CD8-positive, alpha-beta memory T cell (primary cell): ENCODE data around the gene GLCCI1. TPM values are rescaled to one million over a fixed set of nuclear protein-coding genes. Genes with fewer than 3 reads are reported as not detected.

Experiments used
- CTCF ChIA-PET: fragments of 350-600 bp; sonication (Branson Sonifier 250); formaldehyde crosslinking; loops from one replicate; lab custom pipeline; 2021; ENCODE audit warnings: antibody characterized with exemption; lab: Charles Lee
- POLR2A ChIA-PET: fragments of 350-600 bp; sonication (Branson Sonifier 250); formaldehyde crosslinking; loops from one replicate; lab custom pipeline; 2021; ENCODE audit warnings: antibody characterized with exemption; lab: Charles Lee
- DNase-seq, 5 donors: peaks; one replicate each; pipeline versions ENCODE4 v3.0.0 to v3.0.0-alpha.2; 2020 to 2022; ENCODE audit warnings: mixed read lengths in 1 of 5
- H3K27ac ChIP-seq: one replicate; pipeline ENCODE4 v1.7.0; 2013; ENCODE audit warnings: low read depth, mild to moderate bottlenecking, low read length, moderate library complexity
- H3K27me3 ChIP-seq: 2 replicates; pipeline ENCODE4 v1.7.0; 2013; ENCODE audit warnings: low read length, mild to moderate bottlenecking; ENCODE audit not compliant: insufficient read depth, poor library complexity, severe bottlenecking
- H3K36me3 ChIP-seq: 2 replicates; pipeline ENCODE4 v1.7.0; 2013; ENCODE audit warnings: mild to moderate bottlenecking, low read length, moderate library complexity; ENCODE audit not compliant: insufficient read depth
- H3K4me1 ChIP-seq: 2 replicates; pipeline ENCODE4 v1.7.0; 2013; ENCODE audit warnings: mild to moderate bottlenecking, low read length, moderate library complexity; ENCODE audit not compliant: insufficient read depth
- H3K4me3 ChIP-seq: 2 replicates; pipeline ENCODE4 v1.7.0; 2013; ENCODE audit warnings: mild to moderate bottlenecking, low read length
- H3K9me3 ChIP-seq: 2 replicates; pipeline ENCODE4 v1.7.0; 2013; ENCODE audit warnings: mild to moderate bottlenecking, low read length
- H3K27ac Mint-ChIP-seq, 8 donors: one replicate each; pipeline ENCODE4 v1.8.0; 2020 to 2021; ENCODE audit warnings: mixed read lengths in 8 of 8, mild to moderate bottlenecking in 6 of 8, inconsistent platforms in 3 of 8, moderate library complexity in 3 of 8
- H3K27me3 Mint-ChIP-seq, 2 donors: one replicate each; pipeline ENCODE4 v1.8.0; 2020 to 2021; ENCODE audit warnings: mixed read lengths in 2 of 2, mild to moderate bottlenecking in 1 of 2, moderate library complexity in 1 of 2
- H3K36me3 Mint-ChIP-seq, 3 donors: one replicate each; pipeline ENCODE4 v1.8.0; 2020 to 2021; ENCODE audit warnings: mixed read lengths in 3 of 3, inconsistent platforms in 1 of 3, mild to moderate bottlenecking in 1 of 3
- H3K4me1 Mint-ChIP-seq, 3 donors: one replicate each; pipeline ENCODE4 v1.8.0; 2020 to 2021; ENCODE audit warnings: mixed read lengths in 3 of 3, inconsistent platforms in 1 of 3, mild to moderate bottlenecking in 1 of 3
- H3K4me3 Mint-ChIP-seq, 7 donors: one replicate each; pipeline ENCODE4 v1.8.0; 2020 to 2021; ENCODE audit warnings: mixed read lengths in 7 of 7, mild to moderate bottlenecking in 6 of 7, moderate library complexity in 4 of 7, inconsistent platforms in 2 of 7
- H3K9me3 Mint-ChIP-seq, 5 donors: one replicate each; pipeline ENCODE4 v1.8.0; 2020 to 2022; ENCODE audit warnings: mixed read lengths in 5 of 5, mild to moderate bottlenecking in 3 of 5, moderate library complexity in 2 of 5, inconsistent platforms in 1 of 5
- polyA plus RNA-seq: library from polyadenylated mRNA; unstranded; fragments of 300-500 nt; fragmentation: Illumina TruSeq; gene quantifications from one replicate; pipeline ENCODE4 v1.2.3, GENCODE V29; 2021
- total RNA-seq, 2 experiments: library from RNA; stranded (reverse); gene quantifications; one replicate each; pipeline ENCODE4 v1.2.3, GENCODE V29; 2021

The GLCCI1 gene
- total and polyA plus RNA-seq, 3 experiments from 2014 or later, result 9.5 to 29.1 (median 12.9) TPM

GRCh38 chr7:7944619-7945282 lies 23.8 kb upstream of the GLCCI1 start:
- H3K27ac ChIP-seq, result peak overlapping the region; percentile 43
- H3K4me3 ChIP-seq, result peak overlapping the region; percentile 48
- peaks cover 0 to 3% (median 0%) of the 10 kb centered on the region in 3 donors for H3K36me3 Mint-ChIP-seq
- ChIA-PET POLR2A (interaction anchor here (0.5 to 2.2 kb wide), 5 partner anchors 22 to 181 kb away, joined by 3 to 15 read pairs (median 5); partner anchors contain the start of gene GLCCI1), CTCF (interaction anchor here (1.0 to 1.9 kb wide), 5 partner anchors 9 to 26 kb away, joined by 3 to 6 read pairs (median 5); no protein-coding TSS in a partner anchor)
- H3K4me1 ChIP-seq, result peaks cover 36% of the 10 kb centered on the region
- peak; percentile 21 to 73 (median 54) for DNase-seq
- H3K9me3 ChIP-seq, result no peaks in the 10 kb centered on the region
- H3K27me3 Mint-ChIP-seq, result peaks cover 0 to 1% of the 10 kb centered on the region in 2 donors
- H3K4me1 Mint-ChIP-seq, result peaks cover 45 to 48% (median 47%) of the 10 kb centered on the region in 3 donors
- no peaks in the 10 kb centered on the region for H3K27me3 ChIP-seq
- peak overlapping the region; percentile 47 to 87 (median 80) for H3K4me3 Mint-ChIP-seq
- peak overlapping the region; percentile 84 to 98 (median 94) for H3K27ac Mint-ChIP-seq
- no peaks in the 10 kb centered on the region for H3K36me3 ChIP-seq
- no peaks in the 10 kb centered on the region for H3K9me3 Mint-ChIP-seq

- Mint-ChIP-seq H3K4me3 (peak overlapping the region in 1 of 7 donors; percentile 3), H3K36me3 (peaks cover 1 to 11% (median 3%) of the 10 kb centered on the region in 3 donors), H3K9me3 (peaks cover 0 to 4% (median 3%) of the 10 kb centered on the region in 5 donors), H3K27ac (peak overlapping the region; percentile 66 to 98 (median 86)), H3K4me1 (peaks cover 44 to 47% (median 44%) of the 10 kb centered on the region in 3 donors), H3K27me3 (peaks cover 0 to 1% of the 10 kb centered on the region in 2 donors)
- H3K9me3 ChIP-seq, result no peaks in the 10 kb centered on the region
- no peaks in the 10 kb centered on the region for H3K27me3 ChIP-seq
- H3K4me1 ChIP-seq, result peaks cover 36% of the 10 kb centered on the region
- POLR2A ChIA-PET, result no interaction called here
- H3K4me3 ChIP-seq, result no peak overlapping the region
- CTCF ChIA-PET, result no interaction called here
- no peaks in the 10 kb centered on the region for H3K36me3 ChIP-seq
- no peak for DNase-seq
- H3K27ac ChIP-seq, result no peak overlapping the region
Observed at GRCh38 chr7:7946486-7946885, 22.1 kb upstream of the GLCCI1 start.

- no peaks in the 10 kb centered on the region for H3K36me3 ChIP-seq
- H3K9me3 Mint-ChIP-seq, result peaks cover 0 to 4% (median 3%) of the 10 kb centered on the region in 5 donors
- peaks cover 0 to 1% of the 10 kb centered on the region in 2 donors for H3K27me3 Mint-ChIP-seq
- H3K4me1 Mint-ChIP-seq, result peaks cover 27 to 30% (median 29%) of the 10 kb centered on the region in 3 donors
- DNase-seq, result no peak
- H3K4me3 Mint-ChIP-seq, result no peak overlapping the region
- peaks cover 3 to 11% (median 3%) of the 10 kb centered on the region in 3 donors for H3K36me3 Mint-ChIP-seq
- POLR2A ChIA-PET, result no interaction called here
- H3K4me3 ChIP-seq, result no peak overlapping the region
- H3K4me1 ChIP-seq, result peaks cover 22% of the 10 kb centered on the region
- H3K27ac Mint-ChIP-seq, result peak overlapping the region in 1 of 8 donors; percentile 15
- H3K27ac ChIP-seq, result no peak overlapping the region
- H3K27me3 ChIP-seq, result no peaks in the 10 kb centered on the region
- H3K9me3 ChIP-seq, result no peaks in the 10 kb centered on the region
- CTCF ChIA-PET, result no interaction called here
Observed at GRCh38 chr7:7948232-7948631, 20.4 kb upstream of the GLCCI1 start.

GRCh38 chr7:7953806-7954205 lies 14.8 kb upstream of the GLCCI1 start:
- Mint-ChIP-seq H3K27ac (no peak overlapping the region), H3K4me3 (no peak overlapping the region), H3K27me3 (no peaks in the 10 kb centered on the region), H3K36me3 (peaks cover 3 to 18% (median 3%) of the 10 kb centered on the region in 3 donors), H3K4me1 (no peaks in the 10 kb centered on the region), H3K9me3 (peaks cover 0 to 4% (median 3%) of the 10 kb centered on the region in 5 donors)
- Histone ChIP-seq H3K36me3 (no peaks in the 10 kb centered on the region), H3K4me3 (no peak overlapping the region), H3K4me1 (no peaks in the 10 kb centered on the region), H3K9me3 (no peaks in the 10 kb centered on the region), H3K27ac (no peak overlapping the region), H3K27me3 (no peaks in the 10 kb centered on the region)
- DNase-seq, result no peak
- POLR2A ChIA-PET, result interaction anchor here (0.6 kb wide), 1 partner anchor 187 kb away, joined by 3 read pairs; no protein-coding TSS in a partner anchor
- CTCF ChIA-PET, result interaction anchor here (1.6 to 2.1 kb wide), 2 partner anchors 9 to 11 kb away, joined by 4 to 5 read pairs; no protein-coding TSS in a partner anchor

GRCh38 chr7:7956531-7957128 lies 12.0 kb upstream of the GLCCI1 start:
- ChIA-PET POLR2A (no interaction called here), CTCF (no interaction called here)
- no peaks in the 10 kb centered on the region for H3K27me3 Mint-ChIP-seq
- Histone ChIP-seq H3K4me3 (no peak overlapping the region), H3K4me1 (no peaks in the 10 kb centered on the region), H3K27ac (no peak overlapping the region), H3K9me3 (no peaks in the 10 kb centered on the region), H3K27me3 (no peaks in the 10 kb centered on the region), H3K36me3 (no peaks in the 10 kb centered on the region)
- no peaks in the 10 kb centered on the region for H3K4me1 Mint-ChIP-seq
- H3K4me3 Mint-ChIP-seq, result no peak overlapping the region
- H3K9me3 Mint-ChIP-seq, result no peaks in the 10 kb centered on the region
- H3K36me3 Mint-ChIP-seq, result peaks cover 0 to 7% (median 1%) of the 10 kb centered on the region in 3 donors
- DNase-seq, result no peak
- H3K27ac Mint-ChIP-seq, result peak overlapping the region in 1 of 8 donors; percentile 8

- POLR2A ChIA-PET, result no interaction called here
- no peaks in the 10 kb centered on the region for H3K27me3 Mint-ChIP-seq
- no peaks in the 10 kb centered on the region for H3K4me1 Mint-ChIP-seq
- Histone ChIP-seq H3K4me3 (no peak overlapping the region), H3K9me3 (no peaks in the 10 kb centered on the region), H3K4me1 (no peaks in the 10 kb centered on the region), H3K27ac (no peak overlapping the region), H3K27me3 (no peaks in the 10 kb centered on the region), H3K36me3 (no peaks in the 10 kb centered on the region)
- no peak overlapping the region for H3K4me3 Mint-ChIP-seq
- no peak for DNase-seq
- CTCF ChIA-PET, result no interaction called here
- peaks cover 0 to 7% (median 0%) of the 10 kb centered on the region in 3 donors for H3K36me3 Mint-ChIP-seq
- no peak overlapping the region for H3K27ac Mint-ChIP-seq
- H3K9me3 Mint-ChIP-seq, result no peaks in the 10 kb centered on the region
Observed at GRCh38 chr7:7957513-7957912, 11.1 kb upstream of the GLCCI1 start.

- peaks cover 0 to 7% (median 0%) of the 10 kb centered on the region in 3 donors for H3K36me3 Mint-ChIP-seq
- no peak overlapping the region for H3K27ac Mint-ChIP-seq
- H3K9me3 Mint-ChIP-seq, result no peaks in the 10 kb centered on the region
- H3K4me1 Mint-ChIP-seq, result peaks cover 0 to 1% (median 0%) of the 10 kb centered on the region in 3 donors
- Histone ChIP-seq H3K27me3 (no peaks in the 10 kb centered on the region), H3K4me1 (no peaks in the 10 kb centered on the region), H3K4me3 (no peak overlapping the region), H3K27ac (no peak overlapping the region), H3K36me3 (no peaks in the 10 kb centered on the region), H3K9me3 (no peaks in the 10 kb centered on the region)
- ChIA-PET POLR2A (no interaction called here), CTCF (no interaction called here)
- H3K4me3 Mint-ChIP-seq, result no peak overlapping the region
- DNase-seq, result no peak
- no peaks in the 10 kb centered on the region for H3K27me3 Mint-ChIP-seq
Observed at GRCh38 chr7:7959979-7960670, 8.5 kb upstream of the GLCCI1 start.
